HG02763 (cell line): Measurements from ENCODE around the gene LINC00237.
A peak's percentile ranks its signal among the peaks of the same experiment; 100 is the strongest.

Experiments
- ATAC-seq: cut with Tn5 transposase; IDR thresholded peaks from one replicate; pipeline ENCODE4 v1.9.1; 2021; ENCODE audit warnings: mild to moderate bottlenecking, moderate library complexity; ENCODE audit not compliant: unreplicated experiment

LINC00237 gene

GRCh38 chr20:21099751-21100577 is 6.2 kb downstream of the LINC00237 start:
- ATAC-seq: no peak

- no peak for ATAC-seq
These were observed 9.7 kb downstream of the LINC00237 start for GRCh38 chr20:21096321-21097043.

GRCh38 chr20:21092806-21093205 is 13.4 kb downstream of the LINC00237 start:
- no peak for ATAC-seq

GRCh38 chr20:21090721-21091120 is 15.4 kb downstream of the LINC00237 start:
- ATAC-seq: no peak

GRCh38 chr20:21090111-21090618 is 16.0 kb downstream of the LINC00237 start:
- ATAC-seq: no peak

GRCh38 chr20:21089391-21089790 is 16.8 kb downstream of the LINC00237 start:
- no peak for ATAC-seq

GRCh38 chr20:21087862-21088540 is 18.2 kb downstream of the LINC00237 start:
- no peak for ATAC-seq

- ATAC-seq: no peak
These were observed 22.3 kb downstream of the LINC00237 start for GRCh38 chr20:21083825-21084325.

GRCh38 chr20:21082584-21082983 is 23.6 kb downstream of the LINC00237 start:
- ATAC-seq: no peak

- no peak for ATAC-seq
These were observed 28.3 kb downstream of the LINC00237 start for GRCh38 chr20:21077809-21078345.

GRCh38 chr20:21076073-21076472 is 30.1 kb downstream of the LINC00237 start:
- ATAC-seq: no peak

GRCh38 chr20:21075471-21075870 is 30.7 kb downstream of the LINC00237 start:
- ATAC-seq: no peak

- peak; percentile 97 for ATAC-seq
These were observed 31.4 kb downstream of the LINC00237 start for GRCh38 chr20:21074605-21075336.

GRCh38 chr20:21067255-21067654 is 38.9 kb downstream of the LINC00237 start:
- no peak for ATAC-seq

GRCh38 chr20:21064924-21065323 is 41.2 kb downstream of the LINC00237 start:
- no peak for ATAC-seq

GRCh38 chr20:21063276-21063675 is 42.9 kb downstream of the LINC00237 start:
- ATAC-seq: no peak

GRCh38 chr20:21053002-21053762 is 53.0 kb downstream of the LINC00237 start:
- no peak for ATAC-seq

GRCh38 chr20:21052686-21053001 is 53.5 kb downstream of the LINC00237 start:
- ATAC-seq: no peak

GRCh38 chr20:21052241-21052640 is 53.9 kb downstream of the LINC00237 start:
- ATAC-seq: no peak

- no peak for ATAC-seq
These were observed 55.4 kb downstream of the LINC00237 start for GRCh38 chr20:21050710-21051109.
